Aorta (tissue), 5 donors: Measurements from ENCODE around the gene GSTCD. TPM values are rescaled to one million over a fixed set of nuclear protein-coding genes. Genes with fewer than 3 reads are reported as not detected.

Experiments used
- ATAC-seq: fragments of 200-7000 bp; cut with Tn5 transposase; one replicate; pipeline ENCODE4 v1.9.1; 2022; ENCODE audit warnings: moderate library complexity; ENCODE audit not compliant: low FRiP score
- DNase-seq, 2 donors: peaks; one replicate each; pipeline ENCODE4 v3.0.0-alpha.2; 2020
- H3K27ac ChIP-seq, 2 donors: one replicate each; pipeline ENCODE4 v1.5.1; 2013; ENCODE audit warnings: low read length in 2 of 2, mild to moderate bottlenecking in 2 of 2, moderate library complexity in 2 of 2, control low read depth in 1 of 2, inconsistent platforms in 1 of 2, low read depth in 1 of 2
- H3K27me3 ChIP-seq, 2 donors: one replicate each; pipeline ENCODE4 v1.6.1; 2013; ENCODE audit warnings: control low read depth in 1 of 2, low read length in 1 of 2, mild to moderate bottlenecking in 1 of 2, moderate library complexity in 1 of 2; ENCODE audit not compliant: insufficient read depth in 2 of 2, control insufficient read depth in 1 of 2
- H3K36me3 ChIP-seq, 2 donors: one replicate each; pipeline ENCODE4 v1.6.1; 2013; ENCODE audit warnings: control low read depth in 1 of 2, low read length in 1 of 2, mild to moderate bottlenecking in 1 of 2; ENCODE audit not compliant: insufficient read depth in 2 of 2, control insufficient read depth in 1 of 2
- H3K4me1 ChIP-seq, 2 donors: one replicate each; pipeline ENCODE4 v1.6.1; 2013; ENCODE audit warnings: low read length in 2 of 2, control low read depth in 1 of 2, mild to moderate bottlenecking in 1 of 2, moderate library complexity in 1 of 2; ENCODE audit not compliant: insufficient read depth in 2 of 2, control insufficient read depth in 1 of 2
- H3K4me3 ChIP-seq, 2 donors: one replicate each; pipeline ENCODE4 v1.5.1; 2013; ENCODE audit warnings: low read length in 2 of 2, control low read depth in 1 of 2, mild to moderate bottlenecking in 1 of 2
- H3K9me3 ChIP-seq: one replicate; pipeline ENCODE4 v1.6.1; 2013; ENCODE audit warnings: mild to moderate bottlenecking, low read length; ENCODE audit not compliant: control insufficient read depth
- WGBS, 2 donors: extraction: QIAGEN DNeasy Blood & Tissue Kit; methylation state at CpG; one replicate each; pipeline ENCODE4 v1.1.7; 2013; 5-methylcytosine and 5-hydroxymethylcytosine counted together
- intact Hi-C, 2 donors: fragments of 100-400 bp; cut with DNase I; formaldehyde crosslinking; loops; one replicate each; pipeline versions ENCODE4 v1.14.2 to v1.15.0; 2022
- polyA plus RNA-seq, 2 donors: library from polyadenylated mRNA; stranded (reverse); fragments of 200-250 nt; gene quantifications; one replicate each; pipeline ENCODE4 v1.2.3, GENCODE V29; 2013
- total RNA-seq, 2 donors: library from RNA; stranded (reverse); fragmentation: NEBNext Ultra II Directional; extraction: Animal tissue kit (Norgen Biotek cat#: 25700); gene quantifications; one replicate each; pipeline ENCODE4 v1.2.1, GENCODE V29; 2021
- donor health status: healthy with polysubstance abuse.
- donor health status: Bipolar disorder and iron deficiency.
- donor health status: DM: no; HTN: no; CAD: no.
- donor health status: DM: no; HTN: no; CAD: no.
- donor health status: DM: yes; HTN: yes; CAD: no.

GSTCD gene
- total and polyA plus RNA-seq, 4 donors = 1.8 to 8.4 (median 6.2) TPM

- intact Hi-C loops = loop anchor here (10.0 kb wide), 2 partner anchors 495 to 565 kb away; partner anchors contain the start of gene TET2 (in 1 of the 2)
- WGBS, 2 donors = 60 to 64% methylated on average over 15 to 16 of the region's 16 CpGs
These were observed 1.5 kb downstream of the GSTCD start for GRCh38 chr4:105710012-105710600.

GRCh38 chr4:105710678-105711077, 2.1 kb downstream of the GSTCD start:
- Histone ChIP-seq H3K27ac (no peak overlapping the region), H3K36me3 (no peaks in the 10 kb centered on the region), H3K9me3 (no peaks in the 10 kb centered on the region), H3K4me1 (peaks cover 1 to 3% of the 10 kb centered on the region in 2 donors), H3K4me3 (no peak overlapping the region), H3K27me3 (no peaks in the 10 kb centered on the region)
- 78 to 83% methylated on average over 6 of the region's 6 CpGs for WGBS, 2 donors
- DNase-seq = no peak
- ATAC-seq = no peak
- intact Hi-C loops = loop anchor here (10.0 kb wide), 2 partner anchors 494 to 566 kb away; partner anchors contain the start of gene TET2 (in 1 of the 2)

More at GRCh38 chr4:105710012-105710600, 1.5 kb downstream of the GSTCD start:
- Histone ChIP-seq H3K4me1 (peaks cover 1 to 3% of the 10 kb centered on the region in 2 donors), H3K9me3 (no peaks in the 10 kb centered on the region), H3K27ac (no peak overlapping the region), H3K4me3 (no peak overlapping the region), H3K36me3 (no peaks in the 10 kb centered on the region), H3K27me3 (no peaks in the 10 kb centered on the region)
- ATAC-seq = no peak
- DNase-seq = no peak

- Histone ChIP-seq H3K9me3 (no peaks in the 10 kb centered on the region), H3K27ac (no peak overlapping the region), H3K4me1 (peaks cover 0 to 1% of the 10 kb centered on the region in 2 donors), H3K27me3 (no peaks in the 10 kb centered on the region), H3K4me3 (no peak overlapping the region), H3K36me3 (no peaks in the 10 kb centered on the region)
- DNase-seq (no peak), ATAC-seq (no peak)
- WGBS, 2 donors = 67 to 81% methylated on average over 2 of the region's 2 CpGs
- intact Hi-C loops = loop anchor here (10.0 kb wide), 2 partner anchors 492 to 568 kb away; partner anchors contain the start of gene TET2 (in 1 of the 2)
These were observed 4.2 kb downstream of the GSTCD start for GRCh38 chr4:105712766-105713165.

GRCh38 chr4:105714071-105714521, 5.5 kb downstream of the GSTCD start:
- H3K36me3 ChIP-seq = no peaks in the 10 kb centered on the region
- intact Hi-C loops = loop anchor here (10.0 kb wide), 2 partner anchors 491 to 569 kb away; partner anchors contain the start of gene TET2 (in 1 of the 2)
- H3K4me1 ChIP-seq = peaks cover 0 to 1% of the 10 kb centered on the region in 2 donors
- WGBS, 2 donors = 44 to 48% methylated on average over 5 of the region's 5 CpGs
- H3K27me3 ChIP-seq = no peaks in the 10 kb centered on the region
- H3K27ac ChIP-seq = peak overlapping the region in 1 of 2 donors; percentile 19
- no peaks in the 10 kb centered on the region for H3K9me3 ChIP-seq
- ATAC-seq (no peak), DNase-seq (no peak)
- peak overlapping the region in 1 of 2 donors; percentile 31 for H3K4me3 ChIP-seq

GRCh38 chr4:105714932-105715331, 6.3 kb downstream of the GSTCD start:
- no peak for ATAC-seq
- intact Hi-C loops = loop anchor here (10.0 kb wide), 2 partner anchors 490 to 570 kb away; partner anchors contain the start of gene TET2 (in 1 of the 2)
- 58 to 74% methylated on average over 1 of the region's 1 CpG for WGBS, 2 donors
- DNase-seq = no peak
- H3K4me1 ChIP-seq = peaks cover 0 to 1% of the 10 kb centered on the region in 2 donors
- no peaks in the 10 kb centered on the region for H3K9me3 ChIP-seq
- no peak overlapping the region for H3K27ac ChIP-seq
- H3K36me3 ChIP-seq = no peaks in the 10 kb centered on the region
- no peaks in the 10 kb centered on the region for H3K27me3 ChIP-seq
- no peak overlapping the region for H3K4me3 ChIP-seq

GRCh38 chr4:105715692-105716278, 7.2 kb downstream of the GSTCD start:
- H3K9me3 ChIP-seq = no peaks in the 10 kb centered on the region
- H3K27me3 ChIP-seq = no peaks in the 10 kb centered on the region
- ATAC-seq = no peak
- H3K36me3 ChIP-seq = no peaks in the 10 kb centered on the region
- peaks cover 0 to 1% of the 10 kb centered on the region in 2 donors for H3K4me1 ChIP-seq
- intact Hi-C loops = loop anchor here (10.0 kb wide), 2 partner anchors 489 to 571 kb away; partner anchors contain the start of gene TET2 (in 1 of the 2)
- no peak overlapping the region for H3K27ac ChIP-seq
- no peak for DNase-seq
- 37 to 41% methylated on average over 4 of the region's 4 CpGs for WGBS, 2 donors
- H3K4me3 ChIP-seq = no peak overlapping the region

- H3K27ac ChIP-seq = no peak overlapping the region
- H3K27me3 ChIP-seq = no peaks in the 10 kb centered on the region
- H3K9me3 ChIP-seq = no peaks in the 10 kb centered on the region
- no peak for DNase-seq
- no peak overlapping the region for H3K4me3 ChIP-seq
- intact Hi-C loops = loop anchor here (10.0 kb wide), 2 partner anchors 486 to 574 kb away; partner anchors contain the start of gene TET2 (in 1 of the 2)
- no peaks in the 10 kb centered on the region for H3K36me3 ChIP-seq
- H3K4me1 ChIP-seq = no peaks in the 10 kb centered on the region
- ATAC-seq = no peak
- 91% methylated on average over 2 of the region's 2 CpGs for whole genome bisulfite sequencing, 2 donors
These were observed 10.6 kb downstream of the GSTCD start for GRCh38 chr4:105719204-105719603.

- no peaks in the 10 kb centered on the region for H3K4me1 ChIP-seq
- WGBS, 2 donors = 97 to 98% methylated on average over 2 of the region's 2 CpGs
These were observed 17.0 kb downstream of the GSTCD start for GRCh38 chr4:105725623-105726022.

More at GRCh38 chr4:105725623-105726022, 17.0 kb downstream of the GSTCD start:
- ATAC-seq (no peak), DNase-seq (no peak)
- Histone ChIP-seq H3K27me3 (no peaks in the 10 kb centered on the region), H3K27ac (no peak overlapping the region), H3K4me3 (no peak overlapping the region), H3K36me3 (no peaks in the 10 kb centered on the region), H3K9me3 (no peaks in the 10 kb centered on the region)
- intact Hi-C loops = no loop called here
